GM18502 (cell line): ENCODE measurements around the gene FER.
"Not testable (repeated sequence)": the region's sequence is repeated elsewhere in the genome, so short reads cannot be mapped to it uniquely, and the experiment has no call there.

Experiments
- ATAC-seq: cut with Tn5 transposase; IDR thresholded peaks from one replicate; pipeline ENCODE4 v1.9.1; 2021; ENCODE audit warnings: mild to moderate bottlenecking; ENCODE audit not compliant: unreplicated experiment, poor library complexity

The FER gene

DNA sequence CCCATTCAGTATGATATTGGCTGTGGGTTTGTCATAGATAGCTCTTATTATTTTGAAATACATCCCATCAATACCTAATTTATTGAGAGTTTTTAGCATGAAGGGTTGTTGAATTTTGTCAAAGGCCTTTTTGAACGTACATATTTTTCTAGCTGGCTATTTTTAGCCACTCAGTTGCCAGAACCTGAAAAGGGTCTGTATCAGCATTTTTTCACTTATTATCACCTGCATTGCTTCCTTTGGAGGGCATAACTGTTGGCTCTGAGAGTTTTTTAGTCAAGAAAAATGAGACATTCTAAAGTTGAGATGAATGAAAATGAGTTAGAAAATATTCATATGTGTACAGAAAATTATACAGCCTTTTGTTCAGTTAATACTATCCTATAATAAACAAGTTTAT is 278.0 kb downstream of the FER start:
- not testable (repeated sequence) for ATAC-seq

DNA sequence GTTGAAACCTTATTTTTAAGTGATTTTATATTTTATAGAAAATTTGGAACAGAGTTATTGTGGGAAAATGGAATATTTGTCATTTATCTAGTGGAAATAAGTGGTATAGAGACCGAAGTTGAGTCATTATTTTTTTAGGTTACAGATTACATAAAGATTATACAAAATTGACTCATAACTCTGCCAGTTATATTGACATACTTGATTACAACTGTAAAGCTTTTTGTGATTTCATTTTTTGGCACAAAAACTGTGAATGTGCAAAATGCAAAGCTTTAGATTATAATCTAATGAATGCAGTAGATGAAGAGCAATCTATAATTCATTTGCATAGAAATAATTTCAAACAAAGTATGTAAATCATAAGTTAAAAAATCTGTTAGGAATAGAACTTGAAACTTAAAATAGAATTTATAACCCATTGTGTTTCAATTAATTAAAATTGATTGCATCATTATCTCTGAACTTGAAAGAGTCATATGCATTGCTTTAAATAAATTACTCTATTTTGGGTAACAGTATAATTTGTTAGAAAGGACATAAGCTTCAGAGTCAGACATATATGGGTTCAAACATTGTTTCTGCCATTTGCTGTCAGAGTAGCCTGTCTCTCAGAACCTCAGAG is 280.4 kb downstream of the FER start:
- ATAC-seq: no peak

DNA sequence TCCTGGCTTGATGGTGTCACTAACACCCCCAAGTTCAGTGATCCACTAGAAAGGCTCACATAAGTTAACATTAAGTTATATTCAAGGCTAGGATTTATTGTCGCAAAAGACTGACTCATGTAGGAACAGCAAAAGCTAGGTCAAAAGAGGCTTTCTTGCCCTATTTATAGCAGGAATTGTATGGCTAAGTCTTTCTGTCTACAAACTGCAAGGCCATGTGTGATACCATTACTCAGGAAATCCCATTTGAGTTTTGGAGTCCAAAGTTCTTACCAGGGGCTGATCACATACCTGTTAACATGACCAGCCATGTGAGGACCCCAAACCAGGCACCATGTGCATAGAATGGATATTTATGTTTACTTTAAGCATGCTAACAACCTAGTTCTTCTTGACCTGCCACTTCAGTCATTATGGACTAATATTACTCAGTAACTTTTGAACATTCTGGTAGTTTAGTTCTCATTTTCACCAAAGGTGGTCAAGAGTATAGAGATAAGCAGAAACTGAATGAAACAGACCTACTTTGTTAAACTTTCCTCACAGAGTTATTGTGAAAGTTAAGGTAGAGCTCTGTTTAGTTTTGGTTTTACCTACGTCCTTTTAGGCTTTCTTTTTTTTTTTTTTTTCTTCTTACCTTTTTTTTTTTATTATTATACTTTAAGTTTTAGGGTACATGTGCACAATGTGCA is 281.1 kb downstream of the FER start:
- peak; percentile 76 for ATAC-seq

DNA sequence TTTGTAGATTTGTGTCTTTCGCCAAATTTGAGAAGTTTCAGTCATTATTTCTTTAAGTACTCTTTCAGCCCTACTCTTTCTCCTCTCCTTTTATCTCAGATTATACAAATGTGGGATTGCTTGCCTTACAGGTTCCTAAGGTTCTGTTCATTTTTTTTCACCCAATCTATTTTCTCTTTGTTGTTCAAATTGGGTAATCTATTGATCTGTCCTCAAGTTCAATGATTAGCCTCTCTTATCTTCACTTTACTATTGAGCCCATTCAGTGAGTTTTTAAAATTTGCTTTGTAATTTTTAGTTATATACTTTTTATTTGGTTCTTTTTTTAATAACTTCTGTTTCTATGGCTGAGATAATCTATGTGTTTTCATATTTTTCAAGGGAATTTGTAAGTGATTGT is 282.1 kb downstream of the FER start:
- no peak for ATAC-seq

DNA sequence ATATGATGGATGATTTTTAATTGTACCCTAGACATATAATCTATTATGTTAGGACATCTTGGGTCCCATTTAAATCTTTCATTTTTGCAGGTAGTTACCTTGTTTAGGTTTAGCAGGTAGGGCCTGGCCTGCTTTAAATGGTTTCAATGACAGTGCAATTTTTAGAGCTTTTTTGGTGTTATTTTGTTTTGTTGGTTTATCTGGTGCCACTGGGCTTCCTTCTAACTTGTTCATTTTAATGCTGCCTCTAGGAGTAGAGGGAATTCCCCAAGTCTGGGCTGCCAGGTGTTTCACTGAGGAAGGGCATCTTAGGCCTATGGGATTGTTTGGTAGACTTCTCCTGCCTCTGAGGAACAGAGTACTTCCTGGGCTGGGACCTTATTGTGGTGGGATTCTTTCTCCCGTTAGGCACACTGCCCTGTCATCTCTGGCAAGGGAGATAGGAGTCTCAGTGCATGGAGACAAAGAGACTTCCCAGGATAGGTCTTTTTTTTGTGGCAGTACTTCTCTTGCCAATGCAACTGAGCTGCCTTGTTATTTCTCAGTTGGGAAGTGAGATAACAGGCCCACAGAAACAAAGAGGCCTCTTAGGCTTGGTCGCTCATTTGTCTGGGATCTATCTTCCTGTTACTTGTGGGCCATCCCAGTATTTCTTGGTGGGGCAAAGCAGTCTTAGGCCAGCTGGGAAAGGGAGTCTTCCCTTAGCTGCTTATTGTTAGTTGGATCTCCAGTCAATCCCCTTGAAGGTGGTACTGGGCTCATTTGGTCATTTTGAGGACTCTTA is 282.9 kb downstream of the FER start:
- no peak for ATAC-seq

DNA sequence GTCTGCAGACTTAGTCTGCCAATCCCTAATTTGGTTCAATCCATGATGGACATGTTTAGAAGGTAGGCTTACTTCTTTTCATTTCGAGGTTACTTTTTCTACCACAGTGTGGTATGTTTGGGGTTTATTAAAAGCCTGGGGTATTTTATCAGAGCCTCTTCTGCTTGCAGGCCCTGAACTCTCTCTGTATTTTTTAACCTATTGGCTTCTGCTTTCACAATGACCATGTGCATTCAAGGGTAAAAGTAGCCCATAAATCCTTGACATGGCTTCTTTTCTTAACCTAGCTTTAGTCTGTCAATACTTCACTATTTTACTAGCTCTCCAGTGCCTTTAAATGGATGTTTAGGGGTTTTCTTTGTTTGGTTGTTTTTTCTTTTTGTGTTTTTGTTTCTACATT is 286.6 kb downstream of the FER start:
- ATAC-seq: peak; percentile 62

DNA sequence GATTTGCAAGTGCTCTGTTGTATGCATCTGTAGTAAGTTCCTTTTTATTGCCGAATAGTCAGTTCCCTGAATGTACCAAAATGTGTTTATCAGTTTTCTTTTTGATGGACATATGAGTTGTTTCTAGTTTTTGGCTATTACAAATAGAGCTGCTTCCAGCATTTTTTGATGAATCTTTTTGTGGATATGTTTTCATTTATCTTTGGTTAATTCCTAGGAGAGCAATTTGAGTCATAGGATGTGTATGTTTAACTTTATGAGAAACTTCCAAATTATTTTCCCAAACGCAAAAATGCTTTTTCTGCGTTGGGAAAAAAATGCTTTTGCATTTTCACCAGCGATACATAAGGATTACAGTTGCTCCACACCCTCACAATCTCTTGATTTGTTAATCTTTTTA is 287.7 kb downstream of the FER start:
- no peak for ATAC-seq

DNA sequence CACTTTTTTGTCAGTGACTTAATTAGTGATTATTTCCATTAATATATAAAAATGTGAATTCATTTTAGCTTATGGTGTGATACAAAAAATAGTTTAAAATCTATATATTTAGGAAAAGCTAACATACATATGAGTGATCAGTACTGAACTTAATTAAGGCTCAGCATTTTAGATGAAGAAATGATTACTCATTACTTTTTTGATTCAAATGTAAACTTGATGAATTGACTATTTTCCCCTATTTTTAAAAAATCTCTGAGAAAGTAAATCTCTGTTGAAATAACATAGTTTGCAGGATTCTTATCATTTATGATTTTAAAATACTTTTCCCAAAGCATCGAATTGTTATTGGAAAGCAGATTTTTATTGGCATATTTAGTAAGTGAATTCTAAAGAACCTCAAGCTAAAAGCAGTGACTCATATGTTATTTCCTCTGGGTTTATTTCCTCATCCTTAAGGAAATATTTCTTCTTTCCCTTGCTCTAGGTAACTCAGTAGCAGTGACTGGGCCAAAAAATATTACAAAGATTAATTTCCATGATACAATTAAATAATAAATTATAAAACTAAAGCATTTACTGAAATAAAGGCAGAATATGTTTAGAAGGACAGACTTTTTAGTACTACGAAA is 290.6 kb downstream of the FER start:
- ATAC-seq: no peak

DNA sequence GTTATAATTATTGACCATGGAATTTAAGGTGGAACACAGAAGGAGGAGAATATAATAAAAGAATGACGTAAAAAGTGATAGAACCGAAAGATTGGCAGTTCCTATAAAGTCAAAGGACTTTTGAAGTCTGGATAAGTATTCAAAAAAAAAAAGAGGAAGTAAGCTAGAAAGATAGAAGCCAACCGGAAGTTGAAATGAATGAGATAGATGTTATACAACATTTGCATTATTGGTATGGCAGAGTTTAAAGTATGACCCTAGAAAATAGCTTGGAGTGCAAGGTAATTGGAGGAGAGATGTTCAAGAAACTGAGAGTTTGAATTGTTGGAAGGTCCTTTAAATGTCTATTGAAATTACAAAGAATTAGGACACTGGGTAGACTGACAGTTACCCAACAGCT is 293.6 kb downstream of the FER start:
- ATAC-seq: peak; percentile 81

DNA sequence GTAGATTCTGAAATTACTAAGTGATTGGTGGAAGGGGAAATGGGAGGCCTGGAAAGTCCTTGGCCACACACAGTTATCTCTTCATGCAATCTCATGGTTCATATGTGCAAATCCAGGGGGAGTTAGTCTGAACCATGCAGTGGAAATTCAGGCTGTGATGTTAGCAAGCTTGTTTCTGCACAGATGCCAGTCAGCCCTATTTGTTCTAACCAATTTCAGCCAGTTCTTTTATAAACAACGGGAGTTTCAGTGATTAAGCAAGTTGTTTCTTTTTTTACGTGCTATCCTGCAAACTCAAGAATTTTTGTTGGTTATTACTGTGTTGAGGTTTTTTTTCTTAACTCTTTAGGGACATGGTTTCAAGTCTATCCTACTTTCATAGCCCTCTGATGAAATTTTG is 298.0 kb downstream of the FER start:
- ATAC-seq: no peak

DNA sequence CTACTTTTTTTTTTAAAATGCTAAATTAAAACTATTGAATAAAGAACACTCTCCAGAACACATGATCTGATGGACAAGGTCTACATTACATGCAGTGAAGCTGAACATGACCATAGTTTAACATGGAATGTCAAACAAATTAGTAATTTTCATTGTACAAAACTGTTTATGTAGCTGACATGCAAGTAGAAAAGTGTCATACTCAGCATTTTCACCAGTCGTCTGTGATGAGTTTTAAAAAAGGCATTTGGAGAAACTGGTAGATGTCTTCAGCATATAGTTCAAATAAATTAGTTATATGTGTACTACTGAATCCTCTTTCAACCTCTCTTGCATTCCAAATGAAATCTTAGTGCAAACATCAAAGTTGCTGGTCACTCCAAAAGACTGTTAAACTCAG is 301.9 kb downstream of the FER start:
- no peak for ATAC-seq

DNA sequence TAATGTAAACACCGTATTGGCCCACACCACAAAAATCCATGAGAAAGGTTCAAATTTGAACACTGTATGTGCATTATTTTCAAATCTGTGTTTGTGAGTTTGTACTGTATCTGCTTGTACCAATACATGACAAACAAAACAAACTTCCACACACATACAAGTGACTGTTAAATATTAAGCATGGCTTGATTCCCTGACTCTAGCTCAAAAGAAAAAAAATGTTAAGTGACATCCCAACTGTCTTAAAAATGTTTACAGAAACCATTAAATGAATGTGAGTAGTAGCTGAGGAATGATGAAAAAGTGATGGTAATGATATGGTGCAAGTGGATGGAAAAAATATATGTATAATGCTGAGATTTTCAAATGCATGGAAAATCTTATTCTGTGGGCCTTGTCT is 302.6 kb downstream of the FER start:
- not testable (repeated sequence) for ATAC-seq

DNA sequence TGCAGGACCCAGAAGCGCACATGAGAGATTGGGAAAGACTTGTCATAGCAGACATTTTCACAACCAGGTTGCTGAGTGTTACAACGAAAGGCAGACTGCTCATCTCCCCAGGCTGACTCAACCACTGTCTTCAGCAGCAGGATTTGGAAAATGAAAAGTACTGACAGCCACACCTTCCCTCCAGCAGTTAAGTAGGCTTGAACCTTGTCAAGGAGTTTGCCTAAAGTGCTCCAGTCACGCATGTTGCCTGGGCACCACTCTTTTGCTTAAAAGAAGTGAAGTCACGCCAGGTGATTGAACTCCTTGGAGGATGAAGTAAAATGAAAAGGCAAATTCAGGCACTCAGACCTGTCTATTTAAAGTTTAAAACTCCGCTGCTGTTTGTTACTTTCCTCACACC is 304.5 kb downstream of the FER start:
- not testable (repeated sequence) for ATAC-seq

DNA sequence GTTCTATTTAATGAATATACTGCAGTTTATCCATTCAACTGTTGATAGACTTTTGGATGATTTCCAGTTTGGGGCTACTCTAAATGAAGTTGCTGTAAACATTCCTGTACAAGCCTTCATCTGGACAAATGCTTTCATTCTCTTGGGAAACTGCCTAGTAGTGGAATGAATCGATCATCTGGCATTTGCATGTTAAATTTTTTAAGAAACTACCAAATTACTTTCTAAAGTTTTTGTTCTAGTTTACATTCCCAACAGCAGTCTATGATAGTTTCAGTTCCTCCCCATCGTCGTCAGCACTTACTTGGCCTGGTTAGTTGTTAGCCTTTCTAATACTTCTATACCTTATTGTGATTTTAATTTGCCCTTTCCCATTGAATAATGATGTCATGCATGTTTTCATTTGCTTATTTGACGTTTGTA is 306.3 kb downstream of the FER start:
- ATAC-seq: no peak

DNA sequence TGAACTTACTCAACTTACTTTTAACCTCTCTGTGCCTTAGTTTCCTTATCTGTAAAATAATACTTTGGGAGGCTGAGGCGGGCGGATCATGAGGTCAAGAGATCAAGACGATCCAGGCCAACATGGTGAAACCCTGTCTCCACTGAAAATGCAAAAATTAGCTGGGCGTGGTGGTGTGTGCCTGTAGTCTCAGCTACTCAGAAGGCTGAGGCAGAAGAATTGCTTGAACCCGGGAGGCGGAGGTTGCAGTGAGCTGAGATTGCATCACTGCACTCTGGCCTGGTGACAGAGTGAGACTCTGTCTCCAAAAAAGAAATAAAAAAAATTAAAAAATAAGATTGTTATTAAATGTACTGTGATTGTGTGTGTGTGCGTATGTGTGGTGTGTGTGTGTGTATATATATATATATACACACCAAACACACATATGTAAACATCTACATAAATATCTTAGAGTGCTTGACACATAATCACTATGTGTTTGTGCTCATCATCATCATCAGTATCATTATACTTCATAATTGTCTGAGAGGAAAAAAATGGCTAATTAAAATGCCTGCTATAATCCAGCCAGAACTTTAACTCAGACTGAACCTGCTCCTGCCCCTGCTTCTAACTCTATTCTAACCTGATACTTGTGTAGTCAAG is 312.8 kb downstream of the FER start:
- ATAC-seq: no peak

DNA sequence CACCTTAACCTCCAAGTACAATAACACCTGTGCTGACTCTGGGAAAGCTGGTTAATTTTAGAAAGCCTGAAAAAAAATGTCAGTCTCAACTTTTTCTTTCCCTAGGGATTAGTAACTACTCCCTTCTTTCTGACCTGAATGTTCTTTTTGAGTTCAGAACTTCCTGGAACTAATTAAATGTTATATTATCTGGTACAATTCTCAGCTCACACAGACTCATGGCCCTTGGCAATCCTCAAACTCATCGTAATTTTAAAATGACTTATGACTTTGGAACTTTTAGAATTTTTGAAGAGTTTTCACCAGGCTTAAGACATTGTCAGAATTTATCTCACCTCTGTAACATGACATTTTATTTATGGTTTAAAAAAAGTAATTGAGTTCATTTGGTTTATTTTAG is 315.0 kb downstream of the FER start:
- no peak for ATAC-seq

DNA sequence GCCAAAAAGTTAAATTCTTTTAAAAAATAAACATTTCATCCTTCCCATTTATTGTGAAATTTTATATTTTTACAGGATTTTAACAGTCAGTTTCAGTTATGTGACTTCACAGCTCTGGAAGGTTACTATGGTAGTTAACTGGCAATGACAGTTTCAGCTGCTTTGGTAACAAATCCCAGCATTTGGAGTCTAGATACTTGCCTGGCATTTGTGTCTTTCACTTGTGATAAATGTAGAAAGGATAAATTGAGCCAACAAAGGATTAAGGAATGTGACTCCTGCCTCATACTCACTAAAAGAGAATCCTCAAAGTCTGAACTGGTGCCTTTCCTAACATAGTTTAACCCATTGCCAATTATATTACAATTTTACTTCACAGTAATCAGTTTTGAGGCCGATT is 315.5 kb downstream of the FER start:
- ATAC-seq: no peak

DNA sequence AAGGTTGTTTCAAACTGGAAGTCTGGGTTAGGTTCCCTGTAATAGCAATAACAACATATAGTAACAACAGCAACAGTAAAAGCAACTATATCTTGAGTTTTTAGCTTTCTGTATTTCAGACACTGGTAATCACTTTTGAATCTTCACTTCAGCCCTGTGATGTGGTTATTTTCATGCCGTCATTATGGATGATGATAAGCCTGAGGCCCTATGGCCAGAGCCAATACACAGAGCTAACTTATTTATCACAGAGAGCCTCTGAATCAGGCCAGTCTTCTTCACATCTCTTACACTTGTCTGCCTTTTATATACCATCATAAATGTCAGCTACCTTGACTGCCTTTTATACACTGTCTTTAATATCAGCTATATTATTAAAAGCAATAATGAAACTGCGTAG is 329.0 kb downstream of the FER start:
- no peak for ATAC-seq

DNA sequence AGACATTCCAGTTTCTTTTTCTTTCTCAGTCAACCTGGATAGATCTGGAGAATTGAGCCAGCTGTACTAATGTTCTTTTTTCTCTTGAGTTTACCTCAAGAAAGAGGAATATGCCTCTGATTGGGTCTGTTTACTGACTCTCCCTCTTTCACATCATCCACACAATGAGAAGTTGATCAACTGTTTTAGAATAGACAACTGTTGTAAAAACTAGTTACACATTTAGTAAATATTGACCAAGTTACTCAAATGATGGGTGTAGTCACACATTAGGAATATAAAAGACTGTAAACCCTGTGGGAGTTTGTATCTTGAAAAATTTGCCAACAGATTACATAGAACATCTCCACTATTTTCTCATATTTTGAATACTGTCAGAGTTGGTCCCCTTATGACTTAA is 330.8 kb downstream of the FER start:
- no peak for ATAC-seq

DNA sequence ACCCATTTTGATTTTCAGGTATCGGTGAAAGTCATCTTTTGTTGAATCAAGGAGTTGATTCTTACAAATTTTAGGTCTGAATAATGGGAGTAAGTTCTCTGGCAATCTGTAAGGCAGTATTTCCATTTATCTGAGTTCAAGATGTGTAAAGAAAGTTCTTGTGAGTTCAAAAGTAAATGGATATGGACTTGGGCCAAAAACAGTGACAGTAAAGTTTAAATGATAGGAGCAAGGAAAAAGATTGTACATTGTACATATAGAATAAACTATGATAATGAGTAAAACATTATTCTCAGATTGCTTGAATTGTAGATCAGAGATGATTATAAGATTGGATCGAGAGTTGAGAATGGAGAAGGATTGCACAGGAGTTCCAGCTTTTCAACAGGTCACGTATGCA is 332.8 kb downstream of the FER start:
- ATAC-seq: no peak

DNA sequence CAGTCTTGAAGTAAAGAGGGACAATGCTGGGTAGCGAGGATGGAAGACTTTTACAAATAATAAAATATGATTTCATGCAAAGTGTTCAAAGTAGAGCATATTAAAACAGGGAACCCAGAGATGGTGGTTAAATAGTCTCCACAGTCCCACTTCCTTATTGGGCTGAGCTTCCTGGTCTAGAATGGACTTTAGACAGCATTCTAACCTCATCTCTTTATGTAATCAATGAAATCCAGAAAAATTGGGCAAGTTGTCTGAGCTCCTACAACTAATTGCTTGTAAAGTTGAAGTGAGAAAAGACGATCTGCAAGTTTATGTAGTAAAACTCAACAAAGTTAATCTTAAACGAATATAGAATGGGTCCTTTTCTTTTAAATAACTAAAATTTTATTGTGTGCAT is 333.2 kb downstream of the FER start:
- no peak for ATAC-seq
